Cardiac fibroblast (primary cell): ENCODE data around the gene DIO1.

Experiments used
- DNase-seq, 2 donors: peaks; one replicate each; pipeline versions ENCODE4 v3.0.0 to v3.0.0-alpha.2; 2010; ENCODE audit warnings: low read depth in 2 of 2
- H3K4me3 ChIP-seq, 2 donors: replicated peaks in 1 of 2; 1 replicate in 1 of 2; 2 replicates in 1 of 2; pipeline ENCODE4 v1.5.1; 2011; ENCODE audit warnings: low read depth in 2 of 2, low read length in 2 of 2, mild to moderate bottlenecking in 2 of 2, moderate library complexity in 1 of 2
- TF ChIP-seq, protein P1 (sequence below): IDR thresholded peaks from one replicate; pipeline ENCODE4 v1.5.1; 2011; ENCODE audit warnings: low read depth, mild to moderate bottlenecking, low read length, inconsistent platforms

DIO1 gene

DNA sequence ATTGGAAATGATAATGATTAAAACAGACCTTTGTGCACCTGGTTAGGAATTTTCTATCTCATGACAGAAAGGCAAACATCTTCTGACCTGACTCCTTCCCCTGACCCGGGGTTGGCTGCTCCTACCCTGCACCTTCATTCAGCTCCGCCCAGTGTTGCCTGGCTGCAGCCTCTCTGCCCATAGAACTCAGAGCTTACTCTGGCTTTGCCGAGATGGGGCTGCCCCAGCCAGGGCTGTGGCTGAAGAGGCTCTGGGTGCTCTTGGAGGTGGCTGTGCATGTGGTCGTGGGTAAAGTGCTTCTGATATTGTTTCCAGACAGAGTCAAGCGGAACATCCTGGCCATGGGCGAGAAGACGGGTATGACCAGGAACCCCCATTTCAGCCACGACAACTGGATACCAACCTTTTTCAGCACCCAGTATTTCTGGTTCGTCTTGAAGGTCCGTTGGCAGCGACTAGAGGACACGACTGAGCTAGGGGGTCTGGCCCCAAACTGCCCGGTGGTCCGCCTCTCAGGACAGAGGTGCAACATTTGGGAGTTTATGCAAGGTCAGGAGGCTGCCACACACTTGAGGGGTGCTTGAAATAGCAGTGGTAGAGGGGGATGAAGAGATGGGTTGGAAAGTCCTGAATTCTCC, at the start of gene DIO1:
Gene DIO1, plus strand, starts transcription at position 189 of the 638 bp plus-strand sequence. Its CDS starts 24 bp downstream, at position 213.
- H3K4me3 ChIP-seq: no peak within 1 kb of the TSS
- TF ChIP-seq, protein P1, sequence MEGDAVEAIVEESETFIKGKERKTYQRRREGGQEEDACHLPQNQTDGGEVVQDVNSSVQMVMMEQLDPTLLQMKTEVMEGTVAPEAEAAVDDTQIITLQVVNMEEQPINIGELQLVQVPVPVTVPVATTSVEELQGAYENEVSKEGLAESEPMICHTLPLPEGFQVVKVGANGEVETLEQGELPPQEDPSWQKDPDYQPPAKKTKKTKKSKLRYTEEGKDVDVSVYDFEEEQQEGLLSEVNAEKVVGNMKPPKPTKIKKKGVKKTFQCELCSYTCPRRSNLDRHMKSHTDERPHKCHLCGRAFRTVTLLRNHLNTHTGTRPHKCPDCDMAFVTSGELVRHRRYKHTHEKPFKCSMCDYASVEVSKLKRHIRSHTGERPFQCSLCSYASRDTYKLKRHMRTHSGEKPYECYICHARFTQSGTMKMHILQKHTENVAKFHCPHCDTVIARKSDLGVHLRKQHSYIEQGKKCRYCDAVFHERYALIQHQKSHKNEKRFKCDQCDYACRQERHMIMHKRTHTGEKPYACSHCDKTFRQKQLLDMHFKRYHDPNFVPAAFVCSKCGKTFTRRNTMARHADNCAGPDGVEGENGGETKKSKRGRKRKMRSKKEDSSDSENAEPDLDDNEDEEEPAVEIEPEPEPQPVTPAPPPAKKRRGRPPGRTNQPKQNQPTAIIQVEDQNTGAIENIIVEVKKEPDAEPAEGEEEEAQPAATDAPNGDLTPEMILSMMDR: no peak
- DNase-seq: no peak

DNA sequence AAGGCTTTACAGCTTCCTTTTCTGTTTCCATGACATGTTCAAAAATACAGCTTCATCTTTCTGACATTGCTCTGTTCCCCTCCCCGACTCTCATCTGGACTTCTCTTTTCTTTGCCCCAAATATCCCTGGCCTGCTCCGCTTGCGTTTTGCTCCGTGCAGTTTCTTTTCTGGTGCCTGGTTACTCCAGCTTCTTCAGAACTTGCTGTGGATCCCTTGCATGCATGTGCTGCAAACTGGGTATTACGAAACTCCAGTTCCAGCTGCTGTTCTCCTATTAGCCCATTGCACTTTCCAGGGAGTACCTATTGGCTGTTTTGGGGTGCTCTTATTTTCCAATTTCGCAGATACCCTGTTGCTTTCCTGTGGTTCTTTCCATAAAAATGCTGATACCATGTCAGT, 46.0 kb upstream of the DIO1 start:
- DNase-seq: peak in 1 of 2 donors; percentile 3
- no peak overlapping the region for H3K4me3 ChIP-seq
- TF ChIP-seq, protein P1: no peak

DNA sequence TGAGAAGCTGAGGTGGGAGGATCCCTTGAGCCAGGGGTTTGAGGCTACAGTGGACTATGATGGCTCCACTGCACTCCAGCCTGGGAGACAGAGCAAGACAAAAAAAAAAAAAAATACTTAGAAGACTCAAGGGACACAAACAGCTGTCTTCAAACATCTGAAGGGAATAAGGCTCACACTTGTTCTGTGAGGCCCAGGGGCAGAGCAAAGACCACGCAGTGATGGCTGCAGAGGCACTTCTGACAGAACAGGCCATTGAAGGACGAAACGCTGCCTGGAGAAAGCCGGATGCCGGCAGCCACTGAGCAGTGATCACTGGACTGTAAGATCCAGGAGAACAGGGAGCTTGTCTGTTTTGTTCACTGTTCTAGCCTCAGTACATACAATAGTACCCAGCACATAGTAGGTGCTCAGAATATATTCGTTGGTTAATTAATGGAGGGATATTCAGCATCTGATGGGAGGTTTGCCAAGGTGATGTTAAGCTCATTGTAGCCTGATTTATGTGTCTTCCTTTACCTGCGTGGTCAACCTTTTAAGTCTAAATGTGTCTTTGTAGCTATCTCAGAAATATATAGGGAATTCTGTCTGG, 43.8 kb upstream of the DIO1 start:
- DNase-seq: no peak
- TF ChIP-seq, protein P1: no peak

DNA sequence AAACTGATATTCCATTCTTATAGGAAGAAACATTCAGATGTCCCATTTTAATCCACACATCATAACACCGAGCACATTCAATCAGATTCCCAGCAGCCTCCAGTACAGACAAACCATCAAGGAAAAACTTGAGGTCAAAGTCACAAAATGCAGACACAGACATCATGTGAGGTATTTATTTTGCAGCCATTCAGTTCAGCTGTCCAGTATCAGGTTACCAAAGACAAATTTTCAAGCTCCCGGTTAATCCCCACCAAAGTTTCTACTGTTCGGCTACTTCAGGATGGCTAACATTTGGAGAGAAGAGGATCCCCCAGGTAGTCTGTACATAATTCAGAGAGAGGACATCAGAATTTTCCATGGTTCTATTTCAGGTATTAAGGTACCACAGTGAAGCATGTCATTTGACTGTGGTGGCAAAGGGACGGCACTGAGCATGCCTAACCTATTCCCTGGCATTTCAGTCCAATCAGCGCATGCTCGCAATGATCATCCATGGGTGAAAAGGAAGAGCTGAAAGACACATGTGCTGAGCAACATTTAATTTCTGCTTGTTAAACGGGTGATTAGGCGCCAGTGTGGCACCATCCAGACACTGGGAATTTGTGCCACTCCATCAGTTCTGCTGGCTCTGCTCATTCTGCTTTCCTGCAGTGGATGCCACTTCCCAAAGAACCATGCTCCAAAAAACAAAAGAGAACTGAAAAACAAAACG, 42.3 kb upstream of the DIO1 start:
- TF ChIP-seq, protein P1: no peak
- H3K4me3 ChIP-seq: no peak overlapping the region

More for the DNA sequence above, 43.8 kb upstream of the DIO1 start:
- no peak overlapping the region for H3K4me3 ChIP-seq

DNA sequence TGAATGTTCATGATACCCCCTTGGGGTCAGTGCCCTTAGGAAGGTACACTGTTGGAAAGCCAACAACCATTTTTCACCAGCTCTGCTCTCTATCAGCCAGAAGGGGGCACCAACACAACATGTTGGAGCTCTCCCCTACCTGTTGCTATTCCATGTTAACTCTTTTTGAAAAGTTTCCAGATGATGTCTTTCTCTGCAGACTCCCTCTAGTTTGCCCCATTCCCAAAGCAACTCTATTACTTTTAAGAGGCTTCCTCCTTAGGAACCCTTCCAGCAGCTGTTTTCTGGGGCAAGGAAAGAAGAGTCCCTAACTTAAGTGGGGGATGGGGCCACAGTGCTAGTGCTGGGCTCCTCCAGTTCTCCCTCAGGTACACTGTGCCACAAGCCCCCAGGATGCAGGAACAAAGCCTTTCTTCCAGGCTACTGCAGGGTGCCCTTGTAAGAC, 33.0 kb upstream of the DIO1 start:
- TF ChIP-seq, protein P1: peak; percentile 84
- peak; percentile 67 to 69 for DNase-seq
- H3K4me3 ChIP-seq: no peak overlapping the region

More for the DNA sequence above, 42.3 kb upstream of the DIO1 start:
- DNase-seq: no peak

DNA sequence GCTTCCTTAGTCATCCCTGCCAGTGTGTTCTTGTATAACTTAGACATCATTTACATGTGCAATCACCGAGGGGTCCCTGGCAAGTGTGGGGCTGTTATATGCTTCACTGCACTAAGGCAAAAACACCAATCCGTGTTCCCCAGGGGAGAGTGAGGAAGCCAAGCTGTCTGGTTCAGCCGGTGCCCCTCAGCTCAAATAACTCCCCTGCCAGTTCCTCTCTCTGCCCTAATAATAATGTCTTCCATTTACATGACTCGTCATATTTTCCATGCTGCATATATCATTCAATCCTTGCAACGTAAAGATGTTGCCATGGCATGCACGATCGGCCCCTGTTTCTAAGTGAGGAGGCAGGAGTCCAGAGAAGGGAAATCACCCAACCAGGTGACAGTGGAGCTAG, 31.5 kb upstream of the DIO1 start:
- DNase-seq: no peak
- H3K4me3 ChIP-seq: no peak overlapping the region
- TF ChIP-seq, protein P1: no peak
